Left lobe of liver (tissue), 2 donors: ENCODE measurements around the gene TBX10. TPM values are rescaled to one million over a fixed set of nuclear protein-coding genes. Genes with fewer than 3 reads are reported as not detected.
"Not testable (repeated sequence)": the region's sequence is repeated elsewhere in the genome, so short reads cannot be mapped to it uniquely, and the experiment has no call there.

Experiments
- ATAC-seq: fragments of 200-7000 bp; cut with Tn5 transposase; one replicate; pipeline ENCODE4 v1.9.1; 2020; ENCODE audit warnings: mild to moderate bottlenecking, moderate library complexity
- DNase-seq: peaks from one replicate; pipeline ENCODE4 v3.0.0-alpha.2; 2020; ENCODE audit warnings: low spot score
- total RNA-seq: library from RNA; stranded (reverse); gene quantifications from one replicate; pipeline ENCODE4 v1.2.1, GENCODE V29; 2021
- donor health status: DM: no; HTN: no; CAD: no; lungs with moderate emphysema.
- donor health status: DM: no; HTN: yes; CAD: no.

TBX10 gene
- total RNA-seq = 0.15 TPM

GRCh38 chr11:67639438-67639859 lies at the start of gene TBX10:
Gene TBX10 (minus strand): TSS chr11:67639763. CDS start chr11:67639472, 291 bp downstream.
- no peak for ATAC-seq

GRCh38 chr11:67689178-67689577 lies 49.6 kb upstream of the TBX10 start:
- ATAC-seq (no peak), DNase-seq (no peak)

More at GRCh38 chr11:67639438-67639859, at the start of gene TBX10:
- DNase-seq = no peak

GRCh38 chr11:67687986-67688385 lies 48.4 kb upstream of the TBX10 start:
- no peak for DNase-seq
- no peak for ATAC-seq

GRCh38 chr11:67685641-67686332 lies 46.2 kb upstream of the TBX10 start:
- ATAC-seq, DNase-seq: not testable (repeated sequence)

GRCh38 chr11:67682126-67683034 lies 42.8 kb upstream of the TBX10 start:
- not testable (repeated sequence) for DNase-seq, ATAC-seq

- no peak for ATAC-seq
These were observed 41.3 kb upstream of the TBX10 start for GRCh38 chr11:67680696-67681470.

GRCh38 chr11:67675058-67675747 lies 35.6 kb upstream of the TBX10 start:
- no peak for DNase-seq
- no peak for ATAC-seq

More at GRCh38 chr11:67680696-67681470, 41.3 kb upstream of the TBX10 start:
- DNase-seq = no peak

- DNase-seq = no peak
These were observed 34.9 kb upstream of the TBX10 start, which contains the start of gene ALDH3B2 for GRCh38 chr11:67674442-67674871. Gene ALDH3B2 (minus strand): TSS chr11:67674623. CDS start chr11:67666935, 7,688 bp downstream.

GRCh38 chr11:67673902-67674301 lies 34.3 kb upstream of the TBX10 start:
- ATAC-seq = no peak
- no peak for DNase-seq

More at GRCh38 chr11:67674442-67674871, 34.9 kb upstream of the TBX10 start, which contains the start of gene ALDH3B2:
- ATAC-seq = no peak

- ATAC-seq = no peak
- no peak for DNase-seq
These were observed 33.8 kb upstream of the TBX10 start for GRCh38 chr11:67673358-67673757.

- no peak for DNase-seq
- no peak for ATAC-seq
These were observed 31.6 kb upstream of the TBX10 start for GRCh38 chr11:67671211-67671520.

GRCh38 chr11:67670316-67671210 lies 31.0 kb upstream of the TBX10 start:
- no peak for DNase-seq
- no peak for ATAC-seq

GRCh38 chr11:67668192-67668551 lies 28.6 kb upstream of the TBX10 start:
- ATAC-seq = no peak
- peak; percentile 30 for DNase-seq

GRCh38 chr11:67667490-67668191 lies 28.1 kb upstream of the TBX10 start:
- ATAC-seq = no peak
- DNase-seq = no peak

GRCh38 chr11:67666676-67667489 lies 27.3 kb upstream of the TBX10 start:
- DNase-seq = no peak
- no peak for ATAC-seq

- ATAC-seq (no peak), DNase-seq (no peak)
These were observed 26.7 kb upstream of the TBX10 start for GRCh38 chr11:67666303-67666645.

- peak; percentile 86 for ATAC-seq
- DNase-seq = peak; percentile 52
These were observed 26.2 kb upstream of the TBX10 start for GRCh38 chr11:67665541-67666302.
